Measurements from ENCODE around the gene PPARG. TPM values are rescaled to one million over a fixed set of nuclear protein-coding genes. Genes with fewer than 3 reads are reported as not detected.

The PPARG gene
- total and polyA plus RNA-seq, 2 experiments from 2014 or later, result 25.1 to 37.9 TPM

DNA sequence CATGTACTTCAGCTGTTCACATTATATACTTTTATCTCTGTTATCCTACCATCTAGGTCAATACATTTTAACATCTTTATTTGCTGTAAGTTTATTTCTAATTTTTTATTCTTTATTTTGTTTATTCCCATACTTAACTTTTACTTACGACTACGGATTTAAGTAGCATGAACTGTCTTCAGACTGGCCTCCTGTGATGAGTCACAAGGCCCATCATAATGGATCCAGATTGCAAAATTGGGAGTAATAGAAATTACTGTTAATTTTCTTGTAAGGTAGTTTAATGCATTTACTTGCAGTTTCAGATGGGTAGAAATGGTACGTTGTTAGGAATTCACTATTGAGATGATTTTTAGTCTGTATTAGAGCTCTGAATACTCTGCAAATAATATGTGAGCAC is 45.9 kb downstream of the PPARG start:
- TF ChIP-seq EZH2phosphoT487 (IDR thresholded peaks at IDR 0.05; ENCODE audit: low read depth, severe bottlenecking, unreplicated experiment), result no peak
- TF ChIP-seq, protein P1, sequence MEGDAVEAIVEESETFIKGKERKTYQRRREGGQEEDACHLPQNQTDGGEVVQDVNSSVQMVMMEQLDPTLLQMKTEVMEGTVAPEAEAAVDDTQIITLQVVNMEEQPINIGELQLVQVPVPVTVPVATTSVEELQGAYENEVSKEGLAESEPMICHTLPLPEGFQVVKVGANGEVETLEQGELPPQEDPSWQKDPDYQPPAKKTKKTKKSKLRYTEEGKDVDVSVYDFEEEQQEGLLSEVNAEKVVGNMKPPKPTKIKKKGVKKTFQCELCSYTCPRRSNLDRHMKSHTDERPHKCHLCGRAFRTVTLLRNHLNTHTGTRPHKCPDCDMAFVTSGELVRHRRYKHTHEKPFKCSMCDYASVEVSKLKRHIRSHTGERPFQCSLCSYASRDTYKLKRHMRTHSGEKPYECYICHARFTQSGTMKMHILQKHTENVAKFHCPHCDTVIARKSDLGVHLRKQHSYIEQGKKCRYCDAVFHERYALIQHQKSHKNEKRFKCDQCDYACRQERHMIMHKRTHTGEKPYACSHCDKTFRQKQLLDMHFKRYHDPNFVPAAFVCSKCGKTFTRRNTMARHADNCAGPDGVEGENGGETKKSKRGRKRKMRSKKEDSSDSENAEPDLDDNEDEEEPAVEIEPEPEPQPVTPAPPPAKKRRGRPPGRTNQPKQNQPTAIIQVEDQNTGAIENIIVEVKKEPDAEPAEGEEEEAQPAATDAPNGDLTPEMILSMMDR (IDR thresholded peaks at IDR 0.05; ENCODE audit: poor library complexity), result no peak
- no peak for TF ChIP-seq EZH2 (IDR thresholded peaks at IDR 0.05; ENCODE audit: borderline replicate concordance)
- Histone ChIP-seq H3K4me1 (ENCODE audit: insufficient read depth) (no peaks in the 10 kb centered on the region), H2AFZ (no peak overlapping the region), H3K9me3 (ENCODE audit: low read depth) (no peaks in the 10 kb centered on the region), H3K36me3 (replicated peaks; ENCODE audit: insufficient read depth, low read depth) (no peaks in the 10 kb centered on the region), H3K9me2 (replicated peaks; ENCODE audit: insufficient read depth) (no peaks in the 10 kb centered on the region), H3K27ac (no peak overlapping the region), H3K4me2 (no peak overlapping the region), H3K79me2 (peaks cover 25% of the 10 kb centered on the region), H3K4me3 (no peak overlapping the region), H4K20me1 (ENCODE audit: insufficient read depth, poor library complexity, severe bottlenecking) (no peaks in the 10 kb centered on the region), H3K27me3 (no peaks in the 10 kb centered on the region)
- WGBS (ENCODE audit: low lambda C conversion rate, missing lambda C conversion rate), result 94% methylated on average over 3 of the region's 3 CpGs
- DNase-seq (ENCODE audit: low spot score), result no peak

DNA sequence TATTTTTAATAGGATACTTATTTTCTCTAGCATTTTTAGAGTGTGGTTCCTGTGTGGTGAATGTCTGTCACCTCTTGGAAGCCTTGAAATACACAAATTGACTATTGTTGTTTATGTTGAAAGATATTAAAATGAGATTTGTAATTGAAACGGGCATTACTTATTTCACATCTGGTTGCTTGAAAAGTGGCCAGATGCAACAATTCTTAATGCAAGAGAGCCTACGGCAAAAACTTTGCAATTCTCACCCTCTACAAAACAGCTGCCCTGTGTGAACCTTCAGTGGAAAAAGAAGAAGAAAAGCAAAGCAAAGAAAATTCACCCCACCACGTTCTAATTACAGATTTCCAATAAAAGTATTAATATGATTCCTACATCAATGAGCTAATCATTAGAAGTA is 46.6 kb downstream of the PPARG start:
- Histone ChIP-seq H3K36me3 (replicated peaks; ENCODE audit: insufficient read depth, low read depth) (no peaks in the 10 kb centered on the region), H3K4me1 (ENCODE audit: insufficient read depth) (no peaks in the 10 kb centered on the region), H3K27ac (no peak overlapping the region), H3K4me3 (no peak overlapping the region), H3K4me2 (no peak overlapping the region), H2AFZ (no peak overlapping the region), H3K79me2 (peaks cover 25% of the 10 kb centered on the region), H3K9me3 (ENCODE audit: low read depth) (no peaks in the 10 kb centered on the region), H3K9me2 (replicated peaks; ENCODE audit: insufficient read depth) (no peaks in the 10 kb centered on the region), H3K27me3 (no peaks in the 10 kb centered on the region), H4K20me1 (ENCODE audit: insufficient read depth, poor library complexity, severe bottlenecking) (no peaks in the 10 kb centered on the region)
- TF ChIP-seq, protein P1 (IDR thresholded peaks at IDR 0.05; ENCODE audit: poor library complexity), result no peak
- TF ChIP-seq EZH2 (IDR thresholded peaks at IDR 0.05; ENCODE audit: borderline replicate concordance), result no peak
- TF ChIP-seq EZH2phosphoT487 (IDR thresholded peaks at IDR 0.05; ENCODE audit: low read depth, severe bottlenecking, unreplicated experiment), result no peak
- no peak for DNase-seq (ENCODE audit: low spot score)
- 91% methylated on average over 3 of the region's 3 CpGs for WGBS (ENCODE audit: low lambda C conversion rate, missing lambda C conversion rate)

DNA sequence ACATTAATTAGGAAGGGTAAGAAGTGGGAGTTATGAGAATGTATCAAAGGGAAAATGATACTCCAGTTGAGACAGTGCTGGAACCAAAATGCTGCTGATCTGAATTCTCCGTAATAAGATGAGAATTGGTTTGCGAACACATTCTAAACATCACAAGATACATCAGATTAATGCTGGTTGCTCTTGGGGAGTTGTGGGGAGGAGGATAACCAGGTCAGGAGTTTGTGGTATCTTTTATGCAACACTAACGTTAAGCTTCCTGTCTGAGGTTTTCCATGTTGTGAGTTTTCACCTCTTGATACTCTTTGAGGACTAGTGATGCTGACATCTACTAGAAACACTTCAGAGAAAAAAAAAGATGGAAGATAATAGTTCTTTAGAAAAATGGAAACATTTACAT is 47.2 kb downstream of the PPARG start:
- Histone ChIP-seq H3K4me2 (no peak overlapping the region), H3K27ac (no peak overlapping the region), H2AFZ (no peak overlapping the region), H4K20me1 (ENCODE audit: insufficient read depth, poor library complexity, severe bottlenecking) (no peaks in the 10 kb centered on the region), H3K36me3 (replicated peaks; ENCODE audit: insufficient read depth, low read depth) (no peaks in the 10 kb centered on the region), H3K27me3 (no peaks in the 10 kb centered on the region), H3K79me2 (peaks cover 19% of the 10 kb centered on the region), H3K4me1 (ENCODE audit: insufficient read depth) (no peaks in the 10 kb centered on the region), H3K4me3 (no peak overlapping the region), H3K9me3 (ENCODE audit: low read depth) (no peaks in the 10 kb centered on the region), H3K9me2 (replicated peaks; ENCODE audit: insufficient read depth) (no peaks in the 10 kb centered on the region)
- WGBS (ENCODE audit: low lambda C conversion rate, missing lambda C conversion rate), result 91% methylated on average over 3 of the region's 3 CpGs
- TF ChIP-seq EZH2phosphoT487 (IDR thresholded peaks at IDR 0.05; ENCODE audit: low read depth, severe bottlenecking, unreplicated experiment), result no peak
- TF ChIP-seq EZH2 (IDR thresholded peaks at IDR 0.05; ENCODE audit: borderline replicate concordance), result no peak
- TF ChIP-seq, protein P1 (IDR thresholded peaks at IDR 0.05; ENCODE audit: poor library complexity), result no peak
- no peak for DNase-seq (ENCODE audit: low spot score)

Data from hepatocyte (in vitro differentiated cells).